GM18873 (cell line): ENCODE results near the gene BRD7.

Experiments used
- ATAC-seq: cut with Tn5 transposase; IDR thresholded peaks from one replicate; pipeline ENCODE4 v1.9.1; 2021; ENCODE audit warnings: mild to moderate bottlenecking, moderate library complexity, moderate number of reproducible peaks; ENCODE audit not compliant: unreplicated experiment, low FRiP score

Gene BRD7

GRCh38 chr16:50293994-50294855, 74.6 kb downstream of the BRD7 start:
- no peak for ATAC-seq

DNA sequence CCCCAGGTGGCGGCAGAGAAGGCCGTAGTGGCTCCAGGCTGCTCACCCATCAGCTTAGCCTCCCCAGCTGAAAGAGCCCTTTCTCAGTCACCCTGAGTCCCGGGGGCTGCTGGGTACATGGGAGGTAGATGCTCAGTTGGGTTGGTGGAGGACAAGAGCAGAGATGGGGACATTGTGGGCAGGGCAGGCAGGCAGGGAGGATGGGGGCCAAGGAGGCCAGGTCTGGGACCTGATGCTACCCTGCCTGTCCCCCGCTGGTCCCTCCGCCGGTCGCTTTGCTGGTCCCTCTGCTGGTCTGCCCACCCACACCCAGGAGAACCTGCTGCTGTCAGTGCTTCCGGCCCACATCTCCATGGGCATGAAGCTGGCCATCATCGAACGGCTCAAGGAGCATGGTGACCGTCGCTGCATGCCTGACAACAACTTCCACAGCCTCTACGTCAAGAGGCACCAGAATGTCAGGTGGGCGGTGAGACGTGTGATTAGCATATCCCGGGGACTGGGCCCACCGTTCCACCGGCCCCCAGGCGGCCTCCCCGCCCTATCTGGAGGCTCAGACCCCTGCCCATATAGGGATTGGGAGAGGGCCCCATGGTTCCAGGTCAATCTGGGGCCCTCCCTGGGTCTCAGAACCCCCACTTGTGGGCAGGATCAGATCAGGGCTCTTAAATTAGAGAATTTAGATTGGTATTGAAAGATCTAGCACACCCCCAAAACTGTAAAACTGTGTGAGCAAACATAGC, 75.6 kb downstream of the BRD7 start:
- ATAC-seq = no peak

GRCh38 chr16:50292566-50292948, 76.2 kb downstream of the BRD7 start:
- no peak for ATAC-seq

GRCh38 chr16:50291719-50292565, 76.8 kb downstream of the BRD7 start:
- no peak for ATAC-seq

DNA sequence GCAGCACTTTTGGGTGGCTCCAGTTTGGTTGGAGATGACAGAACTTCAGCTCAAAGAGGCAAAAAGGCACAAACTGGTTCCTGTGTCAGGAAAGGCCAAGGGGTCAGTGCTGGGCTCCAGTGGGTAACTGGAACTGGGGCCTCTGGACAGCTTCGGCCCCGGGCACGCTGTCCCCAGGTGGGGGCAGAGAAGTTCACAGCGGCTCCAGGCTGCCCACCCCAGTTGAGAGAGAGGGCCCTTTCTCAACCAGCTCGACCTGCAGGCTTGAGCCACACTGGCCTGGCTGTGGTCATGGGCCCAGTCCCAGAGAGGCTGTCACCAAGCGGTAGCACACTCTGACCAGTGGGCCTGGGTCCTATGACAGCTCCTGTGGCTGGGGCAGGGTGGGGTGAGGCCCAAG, 77.9 kb downstream of the BRD7 start:
- no peak for ATAC-seq

- no peak for ATAC-seq
Measured at GRCh38 chr16:50289950-50290764, 78.6 kb downstream of the BRD7 start.

DNA sequence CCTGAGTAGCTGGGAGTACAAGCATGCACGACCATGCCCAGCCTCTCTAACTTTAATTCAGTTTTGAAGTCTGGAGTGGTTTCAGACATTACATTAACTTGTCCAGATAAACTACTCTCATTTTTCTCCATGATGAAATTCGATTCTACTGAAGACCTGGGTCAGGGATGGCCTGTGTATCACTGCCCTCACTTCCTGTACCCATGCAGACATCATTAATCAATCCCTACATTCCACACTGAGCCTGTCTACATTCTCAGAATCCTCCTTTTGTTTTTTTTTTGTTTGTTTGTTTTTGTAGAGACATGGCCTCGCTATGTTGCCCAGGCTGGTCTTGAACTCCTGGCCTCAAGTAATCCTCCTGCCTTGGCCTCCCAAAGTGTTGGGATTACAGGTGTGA, 79.9 kb downstream of the BRD7 start:
- ATAC-seq = no peak

DNA sequence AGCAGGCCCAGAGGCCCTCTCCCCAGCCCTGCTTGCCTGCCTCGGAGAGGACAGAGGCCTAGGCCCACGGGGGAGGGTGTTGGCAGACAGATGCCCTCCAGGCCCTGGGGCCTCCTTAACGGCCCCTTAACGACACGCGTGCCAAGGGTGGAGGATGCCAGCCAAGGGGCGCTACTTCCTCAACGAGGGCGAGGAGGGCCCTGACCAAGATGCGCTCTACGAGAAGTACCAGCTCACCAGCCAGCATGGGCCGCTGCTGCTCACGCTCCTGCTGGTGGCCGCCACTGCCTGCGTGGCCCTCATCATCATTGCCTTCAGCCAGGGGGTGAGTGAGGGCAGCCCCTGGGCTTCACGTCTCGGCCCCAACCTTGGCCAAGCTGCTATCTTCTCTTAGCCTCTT, 80.8 kb downstream of the BRD7 start:
- ATAC-seq = no peak

DNA sequence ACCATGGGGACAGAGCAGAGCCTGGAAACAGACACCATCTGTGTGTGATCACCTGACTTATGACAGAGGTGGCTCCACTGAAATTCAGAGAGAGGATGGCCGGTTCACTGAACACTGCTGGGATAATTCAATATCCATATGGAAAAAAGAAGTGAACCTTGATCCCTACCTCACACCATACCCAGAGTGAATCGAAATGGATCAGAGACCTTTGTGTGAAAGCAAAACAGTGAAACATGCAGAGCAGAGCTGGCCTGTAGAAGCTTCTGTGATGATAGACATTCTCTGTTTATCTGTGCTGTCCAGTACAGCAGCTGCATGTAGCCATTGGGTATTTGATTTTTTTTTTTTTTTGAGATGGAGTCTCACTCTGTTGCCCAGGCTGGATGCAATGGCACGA, 82.1 kb downstream of the BRD7 start:
- ATAC-seq = no peak

- ATAC-seq = no peak
Measured at GRCh38 chr16:50285406-50286003, 83.3 kb downstream of the BRD7 start.

GRCh38 chr16:50284131-50284911, 84.5 kb downstream of the BRD7 start:
- ATAC-seq = no peak

- no peak for ATAC-seq
Measured at GRCh38 chr16:50282955-50283631, 85.7 kb downstream of the BRD7 start.

DNA sequence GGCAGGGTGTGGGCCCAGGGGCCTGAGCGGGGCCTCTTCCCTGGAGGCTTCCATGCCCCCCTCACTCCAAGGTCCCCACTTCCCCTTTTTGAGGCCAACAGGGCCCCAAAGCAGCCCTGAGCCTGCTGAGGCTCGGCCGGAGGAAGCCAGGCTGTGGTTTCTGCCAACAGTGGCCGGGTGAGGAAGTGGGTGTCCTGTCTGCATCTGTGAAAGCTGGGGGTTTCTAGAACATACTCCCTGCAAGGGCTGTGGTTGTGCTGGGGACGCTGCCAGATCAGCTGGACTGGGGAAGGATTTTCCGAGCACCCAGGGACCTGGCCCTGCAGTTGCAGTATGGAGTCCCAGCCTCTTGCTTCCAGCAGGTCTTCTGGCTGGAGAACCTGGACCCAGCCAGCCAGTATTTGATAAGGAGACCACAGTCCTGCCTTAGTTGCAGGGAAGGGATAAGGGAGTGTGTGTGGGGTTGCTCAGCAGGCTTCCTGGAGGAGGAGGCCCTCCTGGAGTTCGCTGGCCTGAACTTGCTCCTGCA, 86.7 kb downstream of the BRD7 start:
- peak; percentile 96 for ATAC-seq

- no peak for ATAC-seq
Measured at GRCh38 chr16:50281391-50282009, 87.3 kb downstream of the BRD7 start.

GRCh38 chr16:50280932-50281331, 87.9 kb downstream of the BRD7 start:
- ATAC-seq = no peak

DNA sequence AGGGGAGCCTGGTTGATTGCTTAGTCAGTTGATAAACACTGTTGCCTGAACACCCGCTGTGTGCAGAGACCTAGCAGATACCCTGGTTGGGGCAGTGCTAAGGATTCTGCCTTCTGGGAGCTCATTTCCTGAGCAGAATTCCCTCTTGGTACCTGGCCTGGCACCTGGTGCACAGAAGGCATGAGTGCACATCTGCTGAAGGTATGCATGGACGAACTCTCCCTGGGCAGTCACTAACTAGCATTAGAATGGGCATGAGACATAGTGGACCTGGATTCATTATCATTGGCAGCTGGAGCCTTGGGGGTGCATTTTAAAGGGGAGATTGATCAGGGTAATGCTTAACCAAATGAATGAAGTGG, 89.3 kb downstream of the BRD7 start:
- no peak for ATAC-seq

GRCh38 chr16:50278251-50278650, 90.5 kb downstream of the BRD7 start:
- ATAC-seq = no peak
